Measurements from ENCODE around the gene SLC35E1. TPM values are rescaled to one million over a fixed set of nuclear protein-coding genes. Genes with fewer than 3 reads are reported as not detected.

Gene SLC35E1
- total RNA-seq, result 46.8 and 54.1 TPM in 2 replicates

GRCh38 chr19:16572332-16573211 lies at the start of gene SLC35E1:
Gene SLC35E1, minus strand, starts transcription at chr19:16572415. Its CDS starts 51 bp downstream, at chr19:16572364.

GRCh38 chr19:16542045-16542909 lies 29.9 kb downstream of the SLC35E1 start, which contains the start of gene CHERP:
Gene CHERP, minus strand, starts transcription at chr19:16542437. Its CDS starts 59 bp downstream, at chr19:16542378.

Small RNAs within 50 kb of the gene (small RNA-seq; reads per million reads assigned to genes)
- gene RN7SL146P (ENCODE audit: low replicate concordance), result not detected

Other genes starting within 250 kb of the SLC35E1 start
- gene KLF2, start 247.6 kb downstream of the SLC35E1 start, total RNA-seq, result 11.2 and 13.1 TPM in 2 replicates
- 14.9 and 16.0 TPM in 2 replicates for gene EPS15L1, start 100.4 kb downstream of the SLC35E1 start, total RNA-seq
- gene CALR3, start 76.2 kb downstream of the SLC35E1 start, total RNA-seq, result not detected in 2 replicates
- 4.6 and 5.9 TPM in 2 replicates for gene C19orf44, start 76.0 kb downstream of the SLC35E1 start, total RNA-seq
- 7.9 and 9.2 TPM in 2 replicates for gene CHERP, start 30.0 kb downstream of the SLC35E1 start, total RNA-seq
- 5.0 and 11.0 TPM in 2 replicates for gene MED26, start 55.8 kb upstream of the SLC35E1 start, total RNA-seq
- gene SMIM7, start 87.7 kb upstream of the SLC35E1 start, total RNA-seq, result 63.4 and 68.9 TPM in 2 replicates
- 0.57 and 2.2 TPM in 2 replicates for gene TMEM38A, start 88.7 kb upstream of the SLC35E1 start, total RNA-seq
- gene NWD1, start 147.4 kb upstream of the SLC35E1 start, total RNA-seq, result not detected in 2 replicates